NCI-H2171 (cell line): Measurements from ENCODE around the gene ATOH8.
A peak's percentile ranks its signal among the peaks of the same experiment; 100 is the strongest.

Experiments
- DNase-seq: peaks from one replicate; lab custom pipeline; 2025; lab: John Stamatoyannopoulos, UW

ATOH8 gene

GRCh38 chr2:85718885-85719492, 34.8 kb upstream of the ATOH8 start:
- DNase-seq: no peak

DNA sequence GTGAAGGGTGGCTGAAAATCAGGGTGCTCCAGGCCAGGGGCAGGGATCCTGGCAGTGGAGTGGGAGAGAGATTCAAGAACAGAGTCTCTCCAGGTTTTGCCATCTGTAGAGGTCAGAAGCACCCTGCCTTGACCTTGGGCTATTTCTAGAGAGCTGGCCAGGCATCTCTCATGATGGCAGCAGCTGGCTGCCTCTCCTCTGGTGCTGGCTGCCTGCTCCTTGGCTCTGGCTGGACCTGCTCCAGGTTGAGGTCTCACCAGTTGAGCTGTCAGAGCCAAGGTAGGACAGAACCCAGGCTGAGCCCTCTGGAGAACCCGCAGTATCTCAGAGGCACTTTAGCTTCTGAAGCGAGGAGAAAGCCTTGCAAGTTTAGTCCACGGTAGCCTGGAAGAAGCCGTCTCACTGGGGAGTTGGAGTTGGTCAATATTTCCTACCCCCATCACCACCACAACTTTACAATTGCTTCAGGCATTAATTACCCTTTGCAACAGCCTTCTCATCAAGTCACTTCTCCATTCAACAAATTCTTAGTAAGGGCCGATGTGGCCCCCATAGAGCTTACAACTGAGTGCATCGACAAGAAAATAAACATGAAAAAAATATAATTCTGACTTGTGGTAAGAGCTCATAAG, 34.1 kb upstream of the ATOH8 start:
- DNase-seq: no peak

GRCh38 chr2:85720533-85720932, 33.3 kb upstream of the ATOH8 start:
- no peak for DNase-seq

DNA sequence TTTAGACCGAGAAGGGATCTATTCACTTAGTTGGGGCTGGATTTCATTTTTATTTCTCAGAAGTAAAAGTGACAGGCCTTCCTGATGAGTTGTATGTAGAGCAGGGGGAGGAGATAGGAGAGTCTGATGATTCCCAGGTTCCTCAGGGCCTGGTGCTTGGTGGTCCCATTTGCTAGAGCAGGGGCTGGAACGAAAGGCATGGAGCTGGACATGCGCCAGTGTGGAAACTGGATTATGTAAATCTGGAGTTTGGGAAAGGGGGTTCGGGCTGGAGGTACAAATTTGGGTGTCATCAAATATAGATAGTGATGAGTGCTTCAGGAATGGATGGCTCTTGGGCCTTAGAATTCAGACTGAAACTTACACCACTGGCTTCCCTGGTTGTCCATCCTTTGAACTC, 32.1 kb upstream of the ATOH8 start:
- no peak for DNase-seq

GRCh38 chr2:85722519-85722918, 31.3 kb upstream of the ATOH8 start:
- DNase-seq: no peak

GRCh38 chr2:85723707-85724360, 30.0 kb upstream of the ATOH8 start:
- DNase-seq: no peak

- DNase-seq: no peak
Measured at GRCh38 chr2:85724731-85725181, 29.0 kb upstream of the ATOH8 start.

- DNase-seq: no peak
Measured at GRCh38 chr2:85725451-85725850, 28.3 kb upstream of the ATOH8 start.

DNA sequence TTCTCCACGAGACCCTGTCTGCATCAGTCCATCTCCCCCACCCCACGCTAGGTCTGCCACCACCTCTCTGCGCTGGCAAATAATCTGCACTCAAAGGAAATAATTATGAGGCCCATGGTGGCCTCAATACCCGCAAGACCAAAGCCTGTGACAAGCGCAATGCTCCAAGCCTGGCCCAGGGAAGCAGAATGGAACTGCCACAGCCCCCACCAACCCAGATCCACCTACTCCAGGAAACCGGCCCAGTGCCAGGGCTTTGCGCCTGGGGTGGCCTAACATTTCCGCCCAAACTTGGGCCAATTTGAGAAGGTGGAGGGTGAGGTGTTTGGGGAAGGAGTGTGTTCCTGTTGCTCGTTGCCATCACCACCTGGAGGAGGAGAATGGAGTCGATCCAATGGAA, 26.0 kb upstream of the ATOH8 start:
- no peak for DNase-seq

DNA sequence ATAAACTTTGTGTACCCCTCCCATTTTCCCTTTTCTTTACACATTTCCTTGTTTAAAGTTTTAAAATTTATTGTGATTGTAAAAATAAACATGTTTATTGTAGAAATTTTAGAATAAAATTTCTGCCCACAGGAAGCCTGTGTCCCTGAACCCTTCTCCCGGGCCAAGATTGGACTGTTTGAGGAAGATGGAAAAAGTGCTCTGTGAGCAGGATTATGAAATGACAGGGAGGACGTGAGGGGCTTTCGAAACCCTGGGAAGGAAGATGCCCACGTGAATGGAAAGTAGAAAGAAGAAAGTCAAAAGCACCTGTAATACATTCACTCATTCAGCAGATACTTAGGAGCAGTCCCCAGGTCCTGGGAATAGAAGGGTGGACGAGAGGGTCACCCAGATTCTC, 25.4 kb upstream of the ATOH8 start:
- DNase-seq: no peak

GRCh38 chr2:85728883-85729824, 24.6 kb upstream of the ATOH8 start:
- DNase-seq: peak; percentile 58

GRCh38 chr2:85729825-85730510, 23.8 kb upstream of the ATOH8 start:
- no peak for DNase-seq

DNA sequence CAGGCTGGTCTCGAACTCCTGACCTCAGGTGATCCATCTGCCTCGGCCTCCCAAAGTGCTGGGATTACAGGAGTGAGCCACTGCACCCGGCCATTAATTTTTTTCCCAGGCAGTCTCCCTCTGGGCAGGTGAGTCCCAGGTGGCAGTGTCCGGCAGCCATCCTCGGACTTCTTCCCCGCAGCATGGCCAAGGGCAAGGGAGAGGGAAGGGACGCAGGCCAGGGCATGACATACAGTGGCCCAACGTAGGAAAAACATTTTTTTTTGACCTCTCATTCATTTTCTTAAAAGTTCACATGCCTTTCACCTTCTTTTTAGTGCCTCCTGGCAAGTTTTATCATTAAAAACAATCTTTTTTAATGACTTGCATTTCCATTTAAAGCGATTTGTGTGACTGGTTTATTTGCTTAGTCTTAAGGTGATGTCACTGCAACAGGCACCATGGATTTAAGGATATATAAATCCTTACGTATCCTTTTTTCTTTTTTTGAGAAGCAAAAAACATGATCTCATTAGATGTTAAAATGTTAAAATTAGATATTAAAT, 23.0 kb upstream of the ATOH8 start:
- DNase-seq: no peak

DNA sequence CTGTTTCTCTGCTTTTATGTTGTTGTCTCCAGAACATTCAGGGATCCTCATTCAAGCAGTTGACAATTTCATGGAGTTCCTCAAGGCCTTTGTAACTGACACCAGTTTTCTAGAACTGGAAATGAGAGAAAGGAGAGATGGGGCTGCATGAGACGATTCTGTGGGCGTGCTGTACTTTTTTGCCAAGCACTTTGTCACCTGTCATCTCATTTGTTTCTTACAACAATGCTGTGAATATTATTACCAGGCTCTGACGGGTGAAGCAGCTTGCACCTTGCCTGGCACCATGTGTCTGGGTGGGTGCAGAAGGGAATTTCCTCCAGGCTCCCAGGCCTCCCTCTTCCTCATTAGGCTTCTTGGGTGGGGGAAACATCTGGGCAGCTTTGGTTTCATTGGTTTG, 22.2 kb upstream of the ATOH8 start:
- no peak for DNase-seq

DNA sequence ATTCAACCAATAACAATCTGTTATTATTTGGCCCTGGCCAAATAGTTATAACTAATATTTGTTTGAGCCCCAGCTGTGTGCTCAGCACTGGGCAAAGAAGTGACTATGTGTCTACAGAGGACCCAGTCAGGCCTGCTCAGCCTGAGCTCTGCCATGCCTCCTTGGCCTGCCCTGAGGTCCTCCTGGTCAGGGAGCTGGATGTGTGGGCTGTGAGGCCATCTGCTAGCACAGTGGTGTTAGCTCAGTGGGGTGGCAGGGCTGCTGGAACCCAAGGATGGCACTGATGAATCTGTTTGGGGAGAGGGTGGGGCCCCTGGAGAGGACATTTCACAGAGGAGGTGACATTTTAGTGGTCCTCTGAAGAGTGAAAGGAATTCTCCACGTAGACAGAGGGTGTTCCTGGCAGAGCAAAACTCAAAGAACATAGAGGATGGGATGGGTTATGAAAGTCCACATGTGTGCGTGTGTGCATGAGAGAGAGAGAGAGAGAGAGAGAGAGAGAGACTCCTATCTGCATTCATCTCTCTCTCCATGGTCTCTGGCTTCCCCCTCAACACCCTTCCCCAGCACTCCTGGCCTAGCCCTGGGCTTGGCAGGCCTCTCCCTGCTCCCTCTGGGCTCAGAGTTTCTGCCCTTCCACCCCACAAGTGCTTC, 21.2 kb upstream of the ATOH8 start:
- no peak for DNase-seq

GRCh38 chr2:85733121-85733960, 20.4 kb upstream of the ATOH8 start:
- peak; percentile 40 for DNase-seq

DNA sequence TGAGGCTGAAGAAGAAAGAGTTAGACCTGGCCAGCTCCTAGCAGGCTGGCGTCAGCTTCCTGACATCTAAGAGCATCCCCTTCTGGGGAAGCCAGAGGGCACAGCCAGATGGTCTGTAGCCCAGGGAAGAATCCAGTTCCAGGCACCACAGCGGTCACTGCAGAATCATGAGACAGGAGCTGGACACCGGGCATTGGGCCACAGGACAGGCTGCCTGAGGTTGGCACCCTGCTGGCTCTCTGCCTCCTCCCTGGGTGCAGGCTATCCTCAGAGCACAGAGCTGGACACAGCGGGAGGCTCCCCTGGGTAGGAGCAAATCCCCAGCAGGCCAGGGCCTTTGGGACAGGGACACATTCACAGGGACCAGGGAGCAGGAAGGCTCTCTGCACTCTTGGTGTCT, 19.8 kb upstream of the ATOH8 start:
- DNase-seq: no peak

DNA sequence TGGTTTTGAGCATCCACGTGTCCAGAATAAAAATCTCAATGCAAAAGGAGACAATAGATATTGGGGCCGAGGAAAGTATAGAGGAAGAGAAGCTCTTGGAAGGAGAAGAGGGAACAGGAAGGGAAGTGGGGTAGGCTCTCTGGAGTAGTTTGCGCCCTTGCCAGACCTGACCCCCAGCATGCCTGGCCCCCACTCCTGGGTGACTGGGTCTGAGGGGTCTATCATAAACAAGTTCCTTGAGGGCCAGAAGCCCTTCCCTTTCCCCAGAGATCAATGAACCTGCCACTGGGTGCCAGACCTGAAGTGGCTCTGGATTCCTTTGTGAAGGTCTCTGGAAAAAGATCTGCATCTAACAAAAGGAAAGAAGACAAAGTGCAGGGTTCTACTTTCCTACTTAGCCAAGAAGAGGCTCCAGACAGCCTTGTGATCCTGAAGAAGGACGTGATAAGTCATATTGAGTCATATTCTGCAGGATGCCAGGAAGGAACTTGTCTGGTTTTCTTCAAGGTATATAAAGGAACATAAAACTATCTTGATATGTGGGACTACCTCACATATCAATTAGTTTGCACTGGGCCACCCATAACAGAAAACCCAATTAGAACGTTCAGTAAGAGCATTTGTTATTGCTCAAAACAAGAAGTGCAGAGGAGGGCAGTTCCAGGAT, 18.7 kb upstream of the ATOH8 start:
- DNase-seq: no peak

- no peak for DNase-seq
Measured at GRCh38 chr2:85735691-85736090, 18.1 kb upstream of the ATOH8 start.
